HG03354 (cell line): Measurements from ENCODE around the gene P2RX7.
A peak's percentile ranks its signal among the peaks of the same experiment; 100 is the strongest.

Experiments
- ATAC-seq: cut with Tn5 transposase; IDR thresholded peaks from one replicate; pipeline ENCODE4 v1.9.1; 2021; ENCODE audit warnings: mild to moderate bottlenecking; ENCODE audit not compliant: unreplicated experiment, poor library complexity, severe bottlenecking

Gene P2RX7

DNA sequence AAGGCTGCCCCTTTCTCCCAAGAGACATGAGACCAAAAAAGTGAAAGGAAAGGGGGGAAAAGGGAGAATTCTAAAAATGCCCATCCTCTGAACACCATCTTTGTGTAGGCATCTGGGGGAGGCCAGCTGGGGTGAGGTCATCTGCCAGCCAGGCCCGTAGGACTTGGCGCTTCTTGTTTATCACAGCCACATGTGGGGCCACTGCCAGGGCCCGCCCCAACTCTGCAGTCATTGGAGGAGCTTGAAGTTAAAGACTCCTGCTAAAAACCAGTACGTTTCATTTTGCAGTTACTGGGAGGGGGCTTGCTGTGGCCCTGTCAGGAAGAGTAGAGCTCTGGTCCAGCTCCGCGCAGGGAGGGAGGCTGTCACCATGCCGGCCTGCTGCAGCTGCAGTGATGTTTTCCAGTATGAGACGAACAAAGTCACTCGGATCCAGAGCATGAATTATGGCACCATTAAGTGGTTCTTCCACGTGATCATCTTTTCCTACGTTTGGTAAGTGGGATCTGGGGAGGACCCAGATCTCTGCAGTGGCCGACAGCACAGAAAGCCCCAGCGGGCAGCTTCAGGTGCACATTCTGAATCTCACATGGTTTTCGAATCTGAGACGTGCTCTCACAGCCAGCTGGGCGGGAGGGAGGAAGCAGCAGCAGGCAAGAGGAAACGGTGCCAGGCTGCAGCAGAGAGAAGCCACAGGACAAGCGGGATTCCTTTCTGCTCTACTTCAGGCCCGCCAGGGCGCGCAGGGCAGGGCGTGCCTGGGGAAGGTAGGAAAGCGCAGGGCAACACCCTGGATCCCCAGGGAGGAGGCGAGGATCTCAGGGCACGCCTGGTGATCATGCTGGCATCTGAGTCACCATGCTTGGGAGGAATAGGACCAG lies at the start of gene P2RX7:
Gene P2RX7 (plus strand): TSS at position 276 of the 881 bp plus-strand sequence. CDS start 95 bp downstream, at position 371.
- ATAC-seq = peak; percentile 29

DNA sequence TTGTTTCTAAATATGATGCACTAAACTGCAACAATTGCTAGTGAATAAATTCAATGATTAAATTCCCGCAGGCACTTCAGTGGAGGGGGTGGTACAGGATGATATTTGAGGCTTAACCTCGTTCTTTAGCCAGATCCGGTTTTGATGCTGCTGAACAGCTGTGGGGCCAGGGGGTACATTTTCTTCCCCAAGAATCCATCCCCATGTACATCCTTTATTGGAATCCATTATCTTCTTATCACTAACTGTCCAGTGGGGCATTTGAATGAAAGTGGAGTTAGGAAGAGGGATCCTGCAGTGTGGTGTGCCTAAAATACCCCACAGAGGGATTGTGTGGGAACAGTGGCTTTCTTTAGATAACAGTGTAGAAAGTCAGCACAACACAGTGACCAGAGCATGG lies 48.4 kb upstream of the P2RX7 start:
- ATAC-seq = no peak

DNA sequence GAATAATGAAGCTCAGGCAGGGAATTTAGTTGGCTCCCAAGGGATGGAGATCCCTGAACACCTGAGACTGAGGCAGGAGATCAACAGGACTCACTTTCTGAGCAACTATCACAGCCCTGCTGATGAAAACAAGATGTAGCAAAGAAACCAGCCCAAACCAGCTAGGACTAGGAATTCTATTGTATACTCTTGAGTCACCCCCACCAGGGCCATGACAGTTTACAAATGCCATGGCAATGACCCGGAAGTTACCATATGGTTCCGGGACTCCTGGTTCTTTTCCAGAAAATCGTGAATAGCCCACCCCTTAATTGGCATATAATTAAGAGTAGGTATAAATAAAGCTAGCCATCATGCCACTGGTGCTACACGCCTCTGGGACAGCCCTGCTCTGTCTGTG lies 47.6 kb upstream of the P2RX7 start:
- ATAC-seq = no peak

GRCh38 chr12:121085506-121086353 lies 46.9 kb upstream of the P2RX7 start:
- no peak for ATAC-seq

DNA sequence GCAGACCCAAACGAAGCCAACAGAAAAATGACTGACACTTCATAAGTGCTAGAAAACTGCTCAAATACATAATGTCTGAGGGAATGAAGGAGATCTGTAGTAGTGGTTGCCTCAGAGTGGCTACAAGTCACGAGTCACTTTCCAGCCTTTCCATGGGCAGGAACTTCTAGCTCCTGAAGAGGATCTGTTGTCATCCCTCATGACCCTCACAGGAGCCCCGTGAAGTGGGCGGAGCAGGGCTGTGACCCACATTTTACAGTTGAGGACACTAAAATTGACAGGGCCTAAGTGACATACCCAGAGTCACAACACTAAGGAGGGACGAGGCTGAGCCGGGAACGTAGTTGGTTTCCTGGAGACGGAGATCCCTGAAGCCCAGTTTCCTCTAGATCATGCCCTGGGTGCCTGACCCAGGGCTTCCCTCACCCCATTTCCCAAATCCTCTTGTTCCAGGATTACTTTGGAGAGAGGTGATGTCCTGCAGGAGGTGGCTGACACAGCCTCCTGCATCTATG lies 45.8 kb upstream of the P2RX7 start:
- ATAC-seq = no peak

DNA sequence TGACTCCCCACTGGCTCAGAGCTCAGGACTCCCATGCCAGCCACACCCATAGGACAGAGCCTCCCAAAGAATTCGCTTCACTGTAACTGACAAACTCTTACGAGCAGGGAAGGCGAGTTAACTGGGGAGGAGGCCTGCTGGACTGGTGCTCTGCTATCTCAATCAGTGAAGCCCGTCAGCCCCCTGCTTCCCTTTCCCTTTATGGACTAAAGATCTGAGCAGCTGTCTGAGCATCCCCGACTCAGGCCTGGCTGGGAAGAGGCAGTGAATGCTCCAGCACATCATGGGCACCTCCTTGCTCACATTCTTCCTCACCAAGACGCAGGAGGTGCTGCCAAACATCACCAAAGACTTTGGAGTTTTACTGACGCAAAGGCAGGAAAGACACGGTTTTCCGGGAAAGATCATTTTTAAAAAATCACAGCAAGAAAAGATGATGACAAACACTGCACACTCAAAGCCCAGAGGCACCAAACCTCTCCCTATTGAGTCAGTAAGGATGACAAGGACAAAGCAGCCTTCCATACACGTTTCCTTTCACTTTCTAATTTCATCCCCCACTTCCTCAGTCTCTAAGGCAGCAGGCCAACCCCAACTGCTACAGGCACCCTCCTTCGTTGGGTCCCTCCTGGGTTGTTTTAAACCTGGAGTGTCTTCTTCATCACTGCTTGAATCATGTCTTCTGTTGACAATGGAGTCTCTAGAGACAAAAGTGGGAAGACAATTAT lies 45.0 kb upstream of the P2RX7 start:
- ATAC-seq = no peak

GRCh38 chr12:121088195-121088585 lies 44.5 kb upstream of the P2RX7 start:
- no peak for ATAC-seq

GRCh38 chr12:121089031-121089812 lies 43.5 kb upstream of the P2RX7 start:
- ATAC-seq = no peak

- ATAC-seq = no peak
Observed at GRCh38 chr12:121089813-121090430, 42.8 kb upstream of the P2RX7 start.

GRCh38 chr12:121090586-121091514 lies 41.8 kb upstream of the P2RX7 start:
- no peak for ATAC-seq

DNA sequence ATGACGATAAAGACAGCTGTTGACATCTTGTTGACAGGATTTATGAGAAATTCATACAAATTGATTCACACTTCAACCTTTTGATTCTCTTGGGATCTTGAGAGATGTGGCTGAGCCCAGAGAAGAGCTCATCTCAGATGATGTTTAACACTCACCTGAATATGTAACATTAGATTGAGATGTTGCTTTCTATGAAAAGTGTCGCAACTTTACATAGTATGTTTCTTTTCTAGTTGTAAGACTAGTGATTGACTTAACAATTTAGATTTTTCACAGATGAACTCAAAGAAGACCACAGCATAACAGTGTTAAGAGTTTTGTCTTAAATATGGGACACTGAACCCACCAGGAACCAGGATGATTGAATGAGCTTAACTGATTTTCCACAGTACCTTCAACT lies 40.6 kb upstream of the P2RX7 start:
- no peak for ATAC-seq

DNA sequence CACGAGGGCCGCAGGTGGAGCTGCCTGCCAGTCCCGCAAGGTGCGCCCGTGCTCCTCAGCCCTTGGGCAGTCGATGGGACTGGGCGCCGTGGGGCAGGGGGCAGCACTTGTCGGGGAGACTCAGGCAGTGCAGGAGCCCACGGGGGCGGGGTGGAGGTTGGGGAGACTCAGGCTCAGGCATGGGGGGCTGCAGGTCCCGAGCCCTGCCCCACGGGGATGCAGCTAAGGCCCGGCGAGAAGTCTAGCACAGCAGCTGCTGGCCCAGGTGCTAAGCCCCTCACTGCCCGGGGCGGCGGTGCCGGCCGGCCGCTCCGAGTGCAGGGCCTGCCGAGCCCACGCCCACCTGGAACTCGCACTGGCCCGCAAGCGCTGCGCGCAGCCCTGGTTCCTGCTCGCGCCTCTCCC lies 39.2 kb upstream of the P2RX7 start:
- ATAC-seq = no peak

DNA sequence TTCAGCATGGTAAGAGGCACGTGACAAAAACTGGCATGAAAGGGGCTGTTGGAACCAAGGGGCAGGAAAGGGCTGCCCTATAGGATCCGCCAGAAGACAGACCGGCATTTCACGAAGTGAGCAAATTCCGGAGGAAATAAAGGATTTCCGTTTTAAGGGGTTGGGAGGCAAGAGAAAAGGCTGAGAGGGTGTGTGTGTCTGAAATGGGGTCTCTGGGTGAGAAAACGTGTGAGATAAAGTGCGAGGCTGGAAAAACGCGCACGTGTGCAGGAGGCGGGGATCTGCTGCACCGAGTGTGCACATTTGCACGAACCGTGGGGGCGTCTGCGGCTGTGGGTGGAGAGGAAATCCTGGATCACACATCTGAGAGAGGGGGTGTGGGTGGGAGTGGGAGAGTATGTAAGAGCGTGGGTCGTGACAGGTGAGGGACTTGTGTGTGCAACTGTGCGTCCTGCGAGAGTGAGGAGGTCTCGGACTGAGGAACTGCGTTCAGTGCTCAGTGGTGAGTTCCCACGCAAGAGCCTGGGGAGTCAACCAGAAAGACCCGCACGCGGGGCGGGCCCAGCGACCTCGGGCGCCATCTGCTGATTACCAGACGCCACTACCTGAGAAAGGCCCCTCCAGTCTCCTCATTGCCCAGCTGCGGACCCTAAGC lies 37.0 kb upstream of the P2RX7 start:
- peak; percentile 72 for ATAC-seq

DNA sequence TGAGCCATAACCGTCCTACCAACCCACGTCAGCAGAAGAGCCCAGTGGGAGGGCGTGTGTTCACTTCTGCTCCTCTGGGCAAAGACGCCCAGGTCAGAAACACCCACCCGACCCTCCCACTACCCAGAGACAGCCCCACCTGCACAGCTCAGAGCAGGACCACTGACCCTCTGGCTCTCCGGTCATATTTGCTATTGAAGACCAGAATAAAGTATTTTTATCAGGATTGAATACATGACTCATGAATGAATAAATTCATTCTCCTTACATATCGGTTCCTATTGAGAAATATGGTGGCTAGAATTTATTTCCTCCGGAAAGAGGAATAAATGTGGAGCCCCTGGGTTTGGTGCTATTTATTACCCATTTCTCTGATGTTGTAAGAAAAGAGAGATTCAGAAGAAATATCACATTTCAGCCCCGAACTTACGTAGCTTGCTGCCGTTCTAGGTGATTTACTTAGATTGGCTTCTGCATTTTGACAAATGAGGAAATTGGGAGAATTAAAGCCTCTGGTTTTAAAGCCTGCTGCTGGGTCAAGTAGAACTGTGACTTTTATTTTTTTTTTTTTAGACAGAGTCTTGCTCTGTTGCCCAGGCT lies 36.4 kb upstream of the P2RX7 start:
- no peak for ATAC-seq

- no peak for ATAC-seq
Observed at GRCh38 chr12:121099779-121100178, 32.9 kb upstream of the P2RX7 start.

- ATAC-seq = no peak
Observed at GRCh38 chr12:121102307-121102706, 30.4 kb upstream of the P2RX7 start.

- ATAC-seq = no peak
Observed at GRCh38 chr12:121107681-121108080, 25.0 kb upstream of the P2RX7 start.
